H1 (cell line): ENCODE measurements around the gene QSOX2. TPM values are rescaled to one million over a fixed set of nuclear protein-coding genes. Genes with fewer than 3 reads are reported as not detected.

ENCODE experiments used
- CTCF ChIA-PET: fragments of 300-600 bp; sonication (Branson Sonifier 250); formaldehyde crosslinking; loops from one replicate; lab custom pipeline; 2021; ENCODE audit not compliant: partially characterized antibody; lab: Charles Lee
- POLR2A ChIA-PET: fragments of 300-600 bp; sonication (Branson Sonifier 250); formaldehyde crosslinking; loops from one replicate; lab custom pipeline; 2021; ENCODE audit warnings: inconsistent platforms; ENCODE audit not compliant: partially characterized antibody; lab: Charles Lee
- DNase-seq, 2 experiments: peaks; one replicate each; pipeline versions ENCODE4 v3.0.0 to v3.0.0-alpha.2; 2010 to 2022; ENCODE audit warnings: low spot score in 2 of 2, low read depth in 1 of 2, mixed read lengths in 1 of 2
- FAIRE-seq: peaks from 2 replicates; lab custom pipeline; 2011; peaks lifted over from hg19 to GRCh38; lab: Jason Lieb, UNC
- H2AFZ ChIP-seq: 2 replicates; pipeline ENCODE4 v1.8.1; 2012; ENCODE audit warnings: low read length, inconsistent platforms
- H2AK5ac ChIP-seq: 2 replicates; pipeline ENCODE4 v1.6.1; 2013; ENCODE audit warnings: low read depth, low read length
- H2BK120ac ChIP-seq: replicated peaks from 2 replicates; pipeline ENCODE3; 2013; ENCODE audit warnings: low read depth, low read length, inconsistent platforms
- H2BK12ac ChIP-seq: 2 replicates; pipeline ENCODE4 v1.6.1; 2013; ENCODE audit warnings: low read depth, low read length
- H2BK15ac ChIP-seq: 2 replicates; pipeline ENCODE4 v1.6.1; 2013; ENCODE audit warnings: low read length
- H2BK20ac ChIP-seq: 2 replicates; pipeline ENCODE4 v1.6.1; 2013; ENCODE audit warnings: low read length
- H2BK5ac ChIP-seq: 2 replicates; pipeline ENCODE4 v1.6.1; 2013; ENCODE audit warnings: low read depth, low read length
- H3K14ac ChIP-seq: 2 replicates; pipeline ENCODE4 v1.6.1; 2013; ENCODE audit warnings: inconsistent platforms; ENCODE audit not compliant: insufficient read length
- H3K18ac ChIP-seq: 2 replicates; pipeline ENCODE4 v1.6.1; 2013; ENCODE audit warnings: low read length; ENCODE audit errors: extremely low read depth
- H3K23ac ChIP-seq: 2 replicates; pipeline ENCODE4 v1.6.1; 2013; ENCODE audit warnings: inconsistent platforms; ENCODE audit not compliant: insufficient read length
- H3K23me2 ChIP-seq: 2 replicates; pipeline ENCODE4 v1.6.1; 2013; ENCODE audit warnings: low read depth, low read length
- H3K27ac ChIP-seq: 2 replicates; pipeline ENCODE4 v1.6.1; 2011; ENCODE audit warnings: low read depth, low read length, inconsistent platforms
- H3K27me3 ChIP-seq, 4 experiments: replicated peaks in 1 of 4; 1 replicate in 1 of 4; 2 replicates in 3 of 4; pipeline versions ENCODE4 v1.6.1 to v1.8.1; 2011 to 2013; ENCODE audit warnings: low read length in 3 of 4, mild to moderate bottlenecking in 3 of 4, inconsistent platforms in 2 of 4, mixed read lengths in 2 of 4, moderate library complexity in 1 of 4; ENCODE audit not compliant: control insufficient read depth in 3 of 4, insufficient read depth in 3 of 4; ENCODE audit errors: extremely low read depth in 1 of 4
- H3K36me3 ChIP-seq, 4 experiments: 2 replicates each; pipeline versions ENCODE4 v1.6.1 to v1.8.1; 2011 to 2013; ENCODE audit warnings: mild to moderate bottlenecking in 4 of 4, low read length in 3 of 4, moderate library complexity in 2 of 4, control low read depth in 1 of 4, inconsistent platforms in 1 of 4; ENCODE audit not compliant: insufficient read depth in 4 of 4, control insufficient read depth in 2 of 4
- H3K4ac ChIP-seq: replicated peaks from 2 replicates; pipeline ENCODE3; 2013; ENCODE audit warnings: low read length, low read depth, mixed read lengths, inconsistent platforms; ENCODE audit not compliant: insufficient read length
- H3K4me1 ChIP-seq, 4 experiments: replicated peaks in 1 of 4; 1 replicate in 1 of 4; 2 replicates in 3 of 4; pipeline versions ENCODE4 v1.6.1 to v1.8.1; 2011 to 2013; ENCODE audit warnings: low read length in 3 of 4, inconsistent platforms in 2 of 4, mixed read lengths in 1 of 4; ENCODE audit not compliant: insufficient read depth in 4 of 4, control insufficient read depth in 3 of 4
- H3K4me2 ChIP-seq, 2 experiments: 2 replicates each; pipeline versions ENCODE4 v1.6.1 to v1.8.1; 2011 to 2013; ENCODE audit warnings: low read depth in 2 of 2, low read length in 2 of 2, control low read depth in 1 of 2, inconsistent platforms in 1 of 2, mild to moderate bottlenecking in 1 of 2; ENCODE audit not compliant: insufficient read depth in 1 of 2
- H3K4me3 ChIP-seq, 4 experiments: fragments of 200-600, 300-600 bp in 1 of 4; sonication (generic), shearing (Covaris generic), sonication (Bioruptor Twin) in 1 of 4; 2 replicates each; pipeline versions ENCODE4 v1.5.1 to v1.8.1; 2011 to 2016; ENCODE audit warnings: low read length in 4 of 4, low read depth in 3 of 4, control low read depth in 2 of 4, inconsistent platforms in 2 of 4, mild to moderate bottlenecking in 2 of 4, mixed read lengths in 1 of 4, moderate library complexity in 1 of 4; ENCODE audit not compliant: insufficient read depth in 2 of 4; ENCODE audit errors: extremely low read depth in 1 of 4
- H3K56ac ChIP-seq: replicated peaks from 2 replicates; pipeline ENCODE3; 2013; ENCODE audit warnings: low read depth, mild to moderate bottlenecking, mixed read lengths, low read length, inconsistent platforms; ENCODE audit not compliant: insufficient read length
- H3K79me1 ChIP-seq: 2 replicates; pipeline ENCODE4 v1.6.1; 2013; ENCODE audit warnings: low read depth, low read length, control low read depth
- H3K79me2 ChIP-seq, 2 experiments: 2 replicates each; pipeline versions ENCODE4 v1.6.1 to v1.8.1; 2012 to 2013; ENCODE audit warnings: low read length in 2 of 2, mild to moderate bottlenecking in 2 of 2, inconsistent platforms in 1 of 2; ENCODE audit not compliant: insufficient read depth in 2 of 2, control insufficient read depth in 1 of 2
- H3K9ac ChIP-seq, 4 experiments: replicated peaks in 1 of 4; 1 replicate in 1 of 4; 2 replicates in 3 of 4; pipeline versions ENCODE4 v1.6.1 to v1.8.1; 2011 to 2013; ENCODE audit warnings: low read depth in 3 of 4, low read length in 3 of 4, control low read depth in 2 of 4, mild to moderate bottlenecking in 2 of 4, moderate library complexity in 2 of 4, inconsistent platforms in 1 of 4; ENCODE audit errors: extremely low read depth in 1 of 4
- H3K9me3 ChIP-seq, 2 experiments: 2 replicates each; pipeline versions ENCODE4 v1.6.1 to v1.8.1; 2012 to 2013; ENCODE audit warnings: mild to moderate bottlenecking in 2 of 2, moderate library complexity in 2 of 2, control low read depth in 1 of 2, inconsistent platforms in 1 of 2, low read depth in 1 of 2, low read length in 1 of 2, mixed read lengths in 1 of 2; ENCODE audit not compliant: insufficient read depth in 2 of 2
- H4K20me1 ChIP-seq, 2 experiments: replicated peaks in 1 of 2; 2 replicates each; pipeline versions ENCODE3 to v1.8.1; 2011 to 2013; ENCODE audit warnings: inconsistent platforms in 2 of 2, low read length in 2 of 2, mild to moderate bottlenecking in 1 of 2; ENCODE audit not compliant: insufficient read depth in 2 of 2, control insufficient read depth in 1 of 2
- H4K5ac ChIP-seq: 2 replicates; pipeline ENCODE4 v1.6.1; 2013; ENCODE audit warnings: low read length, low read depth, mixed read lengths, inconsistent platforms; ENCODE audit not compliant: insufficient read length
- H4K8ac ChIP-seq: 2 replicates; pipeline ENCODE4 v1.8.0; 2013; ENCODE audit warnings: mild to moderate bottlenecking, moderate library complexity, low read length, inconsistent platforms; ENCODE audit not compliant: insufficient read depth; ENCODE audit errors: extremely low read depth
- H4K91ac ChIP-seq: replicated peaks from 2 replicates; pipeline ENCODE3; 2013; ENCODE audit warnings: low read length, mixed read lengths, inconsistent platforms; ENCODE audit not compliant: insufficient read length
- CREB1 ChIP-seq: IDR thresholded peaks from 2 replicates; pipeline ENCODE4 v1.6.1; 2012; ENCODE audit warnings: inconsistent platforms
- CTBP2 ChIP-seq: IDR thresholded peaks from 2 replicates; pipeline ENCODE4 v1.7.0; 2011; ENCODE audit warnings: borderline replicate concordance, mild to moderate bottlenecking, moderate library complexity, mixed read lengths, low read length; ENCODE audit not compliant: insufficient read depth, insufficient read length
- E2F6 ChIP-seq: IDR thresholded peaks from 2 replicates; pipeline ENCODE4 v1.6.1; 2012; ENCODE audit warnings: inconsistent platforms
- EZH2 ChIP-seq: fragments of 200-600 bp; sonication (generic); IDR thresholded peaks from 2 replicates; pipeline ENCODE4 v1.7.1; 2012; ENCODE audit warnings: low read depth, mild to moderate bottlenecking, moderate library complexity, low read length, inconsistent platforms; ENCODE audit not compliant: severe bottlenecking
- MAFK ChIP-seq: IDR thresholded peaks from 2 replicates; pipeline ENCODE4 v1.6.1; 2012; ENCODE audit warnings: low read depth, mild to moderate bottlenecking, improper control_type of control experiment, low read length
- MAX ChIP-seq: IDR thresholded peaks from 2 replicates; pipeline ENCODE4 v1.6.1; 2012; ENCODE audit warnings: inconsistent platforms
- SUZ12 ChIP-seq: fragments of 200-600 bp; sonication (generic); IDR thresholded peaks from 2 replicates; pipeline ENCODE4 v1.6.1; 2012; ENCODE audit warnings: mild to moderate bottlenecking, inconsistent platforms, low read length, moderate library complexity, mixed read lengths
- WGBS, 2 experiments: shearing (Covaris generic) in 1 of 2; methylation state at CpG; one replicate each; pipeline versions ENCODE4 v1.1.6 to v1.1.7; 2013 to 2015; ENCODE audit warnings: low lambda C conversion rate in 2 of 2, mixed read lengths in 2 of 2, inconsistent platforms in 1 of 2, low coverage in 1 of 2, missing lambda C conversion rate in 1 of 2; ENCODE audit not compliant: insufficient replicate concordance in 2 of 2, insufficient coverage in 1 of 2, insufficient read length in 1 of 2; ENCODE audit errors: extremely low coverage in 1 of 2, missing lambda C conversion rate in 1 of 2; 5-methylcytosine and 5-hydroxymethylcytosine counted together
- polyA plus RNA-seq, 7 experiments: library from polyadenylated mRNA; depleted of rRNA in 3 of 7; stranded (reverse) in 5 of 7; unstranded in 2 of 7; fragments of >200 nt in 5 of 7; fragments of 200-250 nt in 2 of 7; gene quantifications; 1 replicate in 5 of 7; 2 replicates in 1 of 7; 4 replicates in 1 of 7; pipeline versions ENCODE4 v1.2.1 to v1.2.3, GENCODE V29; 2011 to 2013; ENCODE audit warnings: missing spikeins in 2 of 7, mixed read lengths in 2 of 7
- total RNA-seq: library from RNA; stranded (reverse); fragmentation: NEBNext Ultra II Directional; extraction: Animal tissue kit (Norgen Biotek cat#: 25700); gene quantifications from 2 replicates; pipeline ENCODE4 v1.2.1, GENCODE V29; 2021

The QSOX2 gene
- total and polyA plus RNA-seq, 2 of the 8 experiments (the other 6 are each of a cell fraction or from before 2014, with no cell fraction given): 18.0 to 28.6 TPM

- Histone ChIP-seq H3K23me2 (peaks cover 9% of the 10 kb centered on the region; the same call in 1 of the 2 replicates), H3K27ac (no peak overlapping the region), H3K79me1 (no peaks in the 10 kb centered on the region), H2BK20ac (0 out of 2 replicates have a peak overlapping the region, but pooled peaks have one; percentile 61), H4K20me1 (peaks cover 5 to 25% of the 10 kb centered on the region in 2 experiments), H2AK5ac (no peak overlapping the region), H3K14ac (no peak overlapping the region), H3K4me1 (peaks cover 3 to 34% (median 24%) of the 10 kb centered on the region in 4 experiments), H3K4ac (no peak overlapping the region), H4K91ac (no peak overlapping the region), H3K4me2 (peak overlapping the region; percentile 59 to 70), H2BK5ac (no peak overlapping the region), H3K27me3 (peaks cover 93 to 100% (median 99%) of the 10 kb centered on the region in 4 experiments), H4K5ac (no peak overlapping the region), H3K79me2 (no peaks in the 10 kb centered on the region), H4K8ac (peak overlapping the region; percentile 18), H3K23ac (no peak overlapping the region), H2BK12ac (no peak overlapping the region; the same call in 1 of the 2 replicates), H2BK15ac (no peak overlapping the region), H3K9ac (no peak overlapping the region), H2AFZ (no peak overlapping the region), H3K56ac (no peak overlapping the region), H3K36me3 (peaks cover 0 to 14% (median 0%) of the 10 kb centered on the region in 4 experiments; a peak in 1 of 8 replicates), H2BK120ac (no peak overlapping the region), H3K9me3 (no peaks in the 10 kb centered on the region), H3K4me3 (peak overlapping the region in 1 of 4 experiments; percentile 42; a peak in 3 of 8 replicates), H3K18ac (no peak overlapping the region; the same call in 1 of the 2 replicates)
- DNase-seq (peak in 1 of 2 experiments; percentile 70), FAIRE-seq (no peak)
- peak; percentile 55 for TF ChIP-seq CTBP2
- peak; percentile 64 for TF ChIP-seq E2F6
- TF ChIP-seq MAFK: no peak
- TF ChIP-seq CREB1: no peak
- peak; percentile 54; the same call in 1 of the 2 replicates for TF ChIP-seq MAX
- TF ChIP-seq EZH2: peak; percentile 35
- TF ChIP-seq SUZ12: peak; percentile 64
- 7% methylated on average over 14 of the region's 16 CpGs; no CpG with 5 or more reads in 1 of the 2 experiments for WGBS, 2 experiments
- POLR2A ChIA-PET: interaction anchor here (0.7 to 1.5 kb wide), 7 partner anchors 9 to 59 kb away, joined by 3 to 5 read pairs (median 3); no protein-coding TSS in a partner anchor
- CTCF ChIA-PET: interaction anchor here (1.0 to 2.6 kb wide), 12 partner anchors 10 to 84 kb away, joined by 3 to 11 read pairs (median 7); no protein-coding TSS in a partner anchor
Observed at GRCh38 chr9:136196404-136197083, 49.1 kb downstream of the QSOX2 start.
